Activated CD4-positive, CD25-positive, alpha-beta regulatory T cell (primary cell): ENCODE data around the gene OPRM1.

Experiments used
- DNase-seq, 4 experiments: peaks; one replicate each; lab custom pipeline; 2025; lab: John Stamatoyannopoulos, UW

OPRM1 gene

GRCh38 chr6:154241581-154241980 lies 202.5 kb downstream of the OPRM1 start:
- no peak for DNase-seq

GRCh38 chr6:154242617-154243357 lies 203.7 kb downstream of the OPRM1 start:
- no peak for DNase-seq

DNA sequence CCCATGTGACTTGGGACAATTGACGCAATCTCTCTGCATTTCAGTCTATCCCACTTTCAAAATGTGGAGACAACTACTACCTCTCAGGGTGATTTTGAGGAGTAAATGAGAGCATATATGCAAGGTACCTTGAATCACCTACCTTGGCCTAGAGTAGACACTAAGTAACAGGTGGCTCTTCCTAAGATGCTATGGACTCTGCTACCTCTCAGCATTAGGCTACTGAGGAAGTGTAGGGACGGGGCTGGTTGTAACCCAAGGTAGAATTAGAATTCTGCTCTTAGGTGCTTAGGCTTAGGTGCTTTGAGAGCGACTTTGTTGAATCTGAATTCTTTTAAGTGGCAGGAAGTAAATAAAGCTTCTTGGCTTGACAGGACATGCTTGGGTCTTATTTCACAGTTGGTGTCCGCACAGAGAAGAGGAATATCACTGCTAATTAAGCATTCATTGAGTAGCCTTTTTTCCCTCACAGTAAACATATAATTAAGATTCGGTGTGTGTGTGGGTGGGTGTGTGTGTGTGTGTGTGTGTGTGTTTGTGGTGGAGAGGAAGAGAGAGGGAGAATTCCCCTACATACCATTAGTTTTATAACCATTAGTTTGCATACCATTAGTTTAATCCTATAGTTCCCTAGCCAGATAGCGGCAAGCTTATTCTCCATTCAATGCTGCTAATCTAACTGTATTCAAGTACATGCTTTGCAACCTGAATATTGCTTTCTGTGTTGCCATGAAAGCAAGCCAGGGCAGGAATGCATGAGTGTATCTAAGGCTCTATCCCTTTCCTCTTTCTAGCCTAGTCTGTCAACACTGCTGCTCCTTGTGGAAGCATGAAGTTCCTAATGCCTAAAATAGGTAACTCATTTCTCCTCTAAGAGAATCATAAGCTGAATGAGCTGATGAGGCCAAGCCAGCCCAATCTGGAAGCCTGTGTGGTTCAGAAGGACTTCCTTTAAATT lies 205.0 kb downstream of the OPRM1 start:
- DNase-seq = no peak

GRCh38 chr6:154245506-154245905 lies 206.5 kb downstream of the OPRM1 start:
- DNase-seq = no peak

DNA sequence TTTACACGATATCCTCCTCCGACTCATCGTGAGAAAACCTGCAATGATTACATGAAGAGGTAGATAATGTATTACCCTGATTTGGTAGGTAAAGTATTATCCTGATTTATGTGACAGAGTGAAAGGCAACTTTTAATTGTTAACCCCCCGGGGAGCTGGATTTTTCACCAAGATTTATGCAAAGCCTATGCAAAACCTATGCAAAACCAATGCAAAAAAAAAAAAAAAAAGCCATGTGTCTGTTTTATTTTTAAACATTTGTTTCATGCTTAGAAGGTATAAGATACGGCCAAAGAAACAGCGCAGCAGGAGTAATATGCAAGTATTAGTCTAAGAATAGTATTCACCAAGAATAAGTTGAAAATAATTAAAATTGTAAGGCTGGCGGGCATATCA lies 207.7 kb downstream of the OPRM1 start:
- DNase-seq = no peak

GRCh38 chr6:154247119-154247861 lies 208.2 kb downstream of the OPRM1 start:
- DNase-seq = no peak

DNA sequence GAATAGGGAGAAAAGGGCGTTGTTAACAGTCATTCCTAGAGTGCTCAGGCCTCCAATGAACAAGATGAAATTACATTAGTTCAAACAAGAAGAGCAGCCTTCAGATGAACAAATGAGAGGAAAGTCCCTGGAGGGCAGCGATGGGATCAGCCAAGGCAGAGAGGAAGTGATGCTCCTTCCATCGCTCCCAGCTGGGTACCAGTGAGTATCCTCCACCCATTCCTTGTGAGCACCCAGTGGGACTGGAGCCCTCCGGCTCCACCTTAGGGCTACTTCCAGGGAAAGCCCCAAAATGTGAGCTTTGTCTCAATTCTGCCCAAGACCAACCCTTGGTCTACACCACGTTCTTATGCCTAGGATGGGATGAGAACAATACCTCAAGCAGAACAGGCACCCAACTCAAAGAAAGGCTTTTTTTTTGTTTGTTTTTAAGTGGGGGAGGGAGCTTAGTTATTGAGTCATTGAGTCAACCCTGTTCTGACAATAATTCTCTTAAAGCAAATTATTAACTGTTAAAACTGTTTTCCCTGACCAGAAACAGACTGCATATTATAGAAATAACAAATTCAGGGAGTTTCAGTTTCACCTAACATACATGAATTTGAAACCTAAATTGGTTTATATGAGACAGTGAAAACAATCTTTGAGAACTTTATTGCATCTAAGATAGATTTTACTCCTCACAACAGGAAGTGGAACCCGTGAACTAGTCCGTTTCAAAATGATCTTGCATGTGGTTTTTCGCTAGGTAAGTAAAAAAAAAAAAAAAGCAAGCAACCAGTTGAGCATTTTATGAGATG lies 210.7 kb downstream of the OPRM1 start:
- no peak for DNase-seq

- DNase-seq = no peak
These were observed 212.1 kb downstream of the OPRM1 start for GRCh38 chr6:154251116-154251515.

- no peak for DNase-seq
These were observed 213.6 kb downstream of the OPRM1 start for GRCh38 chr6:154252678-154253077.

DNA sequence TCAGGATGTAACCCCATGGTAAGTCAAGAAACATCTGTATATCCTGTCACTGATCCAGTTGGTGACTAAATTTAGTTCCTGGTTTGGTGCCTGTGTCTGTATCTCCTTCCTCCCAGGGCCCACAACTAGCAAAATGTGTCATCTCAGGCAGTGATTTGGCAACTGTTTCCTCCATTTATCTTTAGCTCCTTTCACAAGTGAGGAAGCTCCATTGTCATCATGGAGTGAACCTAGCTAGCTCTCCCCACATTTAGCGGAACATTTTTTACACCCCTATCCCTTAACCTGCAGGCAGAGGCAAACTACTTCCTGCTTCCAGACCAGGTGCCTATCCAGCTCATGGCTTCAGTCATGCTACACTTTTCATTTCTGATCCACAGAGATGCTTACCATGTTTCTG lies 218.0 kb downstream of the OPRM1 start:
- DNase-seq = no peak

GRCh38 chr6:154258064-154258757 lies 219.2 kb downstream of the OPRM1 start:
- DNase-seq = no peak

DNA sequence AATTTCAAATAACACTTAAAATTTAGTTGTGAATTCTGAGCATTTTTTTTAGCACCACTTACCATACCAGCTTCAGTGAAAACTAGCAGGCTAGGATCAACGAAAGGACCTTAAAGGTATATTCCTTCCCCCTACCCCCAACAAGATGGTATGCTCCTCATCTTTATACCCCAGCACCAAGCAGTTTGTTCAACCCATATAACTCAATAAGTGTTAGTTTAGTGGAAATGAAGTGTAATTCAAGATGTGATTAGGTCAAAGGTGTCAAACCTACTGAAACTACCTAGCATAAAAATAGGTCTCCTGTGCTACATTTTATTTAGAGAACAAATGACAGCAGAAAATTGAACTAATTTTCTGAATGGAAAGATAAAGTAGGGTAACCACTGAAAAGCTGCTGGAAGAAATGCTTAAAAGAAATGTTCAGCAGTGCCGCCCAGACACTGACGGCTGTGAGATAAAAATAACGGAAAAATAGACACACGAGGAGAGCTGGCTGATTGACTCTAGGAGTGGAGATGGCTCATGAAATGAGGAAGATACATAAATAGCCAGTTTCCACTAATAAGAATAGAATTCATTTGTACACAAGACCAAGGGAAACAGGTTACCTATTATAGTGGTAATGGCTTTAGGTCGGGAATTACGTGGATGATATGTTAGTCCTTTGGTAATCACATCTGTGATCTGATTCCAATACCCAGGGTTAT lies 222.8 kb downstream of the OPRM1 start:
- no peak for DNase-seq

DNA sequence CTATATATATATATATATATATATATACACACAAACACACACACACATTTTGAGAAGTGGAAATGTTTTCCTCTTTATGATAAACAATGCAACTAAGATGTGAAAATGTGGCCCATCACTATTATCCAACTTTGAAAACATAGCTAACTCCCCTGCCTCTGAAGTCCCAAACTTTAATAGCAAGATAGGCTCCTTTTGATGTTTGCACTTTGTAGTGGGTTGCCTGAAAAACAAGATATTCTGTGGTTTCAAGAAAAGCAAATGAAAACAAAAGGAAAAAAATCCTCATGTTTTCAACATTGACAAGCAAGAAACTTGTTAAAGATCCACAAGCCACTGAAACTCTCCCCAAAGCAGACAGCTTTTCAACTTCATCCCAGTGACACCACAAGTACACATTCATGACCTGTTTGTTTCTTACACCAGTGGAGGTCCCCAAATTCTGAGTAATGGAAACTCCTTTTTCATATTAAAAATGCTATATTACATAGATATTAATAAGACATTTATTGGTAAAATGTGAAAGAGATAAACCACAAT lies 227.6 kb downstream of the OPRM1 start:
- DNase-seq = no peak

DNA sequence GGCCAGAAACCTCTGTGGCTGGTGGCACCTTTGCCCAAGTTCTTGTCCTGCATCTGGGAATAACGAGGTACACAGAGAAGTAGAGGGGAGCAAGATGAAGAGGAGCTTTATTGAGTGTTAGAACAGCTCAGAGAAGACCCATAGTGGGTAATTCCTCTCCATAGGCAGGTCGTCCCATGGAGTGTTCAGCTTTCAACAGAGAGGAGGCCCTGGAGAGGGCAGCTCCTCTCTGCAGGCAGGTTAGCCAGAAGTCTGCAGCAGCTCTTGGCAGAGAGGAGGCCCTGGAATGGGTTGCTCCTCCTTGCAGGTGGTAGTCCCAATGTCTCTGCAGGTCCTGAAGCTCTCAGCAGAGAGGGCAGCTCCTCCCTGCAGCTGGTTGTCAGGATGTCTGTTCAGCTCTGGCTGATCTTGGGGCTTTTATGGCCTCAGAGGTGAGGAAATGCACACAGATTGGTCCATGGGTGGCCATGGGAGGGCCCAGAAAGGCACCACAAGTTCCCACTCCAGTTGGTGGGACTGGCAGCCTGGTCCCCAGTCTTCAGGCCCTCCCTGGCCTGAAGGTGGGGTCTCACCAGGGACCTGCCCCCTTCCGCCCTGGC lies 228.6 kb downstream of the OPRM1 start:
- no peak for DNase-seq

- no peak for DNase-seq
These were observed 229.4 kb downstream of the OPRM1 start for GRCh38 chr6:154268486-154268885.

DNA sequence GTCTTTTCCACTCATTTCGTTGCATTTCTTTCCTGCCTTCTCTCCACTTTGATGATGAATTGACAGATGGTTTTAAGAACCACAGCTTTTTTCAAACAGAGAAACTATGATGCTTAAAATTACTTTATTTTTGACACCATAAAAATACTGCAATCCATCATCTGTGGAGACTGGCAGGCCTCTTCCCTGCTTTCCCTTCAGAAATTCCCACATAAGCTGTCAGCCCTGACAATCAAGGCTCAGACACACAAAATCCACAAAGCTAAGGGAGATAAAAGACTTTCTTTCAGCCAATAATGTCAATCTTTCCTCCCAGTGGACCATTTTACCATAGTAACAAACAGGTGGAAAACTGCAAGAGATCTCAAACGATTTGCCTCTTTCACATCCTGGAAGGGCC lies 235.1 kb downstream of the OPRM1 start:
- DNase-seq = no peak

GRCh38 chr6:154276810-154277628 lies 238.0 kb downstream of the OPRM1 start:
- DNase-seq = no peak

DNA sequence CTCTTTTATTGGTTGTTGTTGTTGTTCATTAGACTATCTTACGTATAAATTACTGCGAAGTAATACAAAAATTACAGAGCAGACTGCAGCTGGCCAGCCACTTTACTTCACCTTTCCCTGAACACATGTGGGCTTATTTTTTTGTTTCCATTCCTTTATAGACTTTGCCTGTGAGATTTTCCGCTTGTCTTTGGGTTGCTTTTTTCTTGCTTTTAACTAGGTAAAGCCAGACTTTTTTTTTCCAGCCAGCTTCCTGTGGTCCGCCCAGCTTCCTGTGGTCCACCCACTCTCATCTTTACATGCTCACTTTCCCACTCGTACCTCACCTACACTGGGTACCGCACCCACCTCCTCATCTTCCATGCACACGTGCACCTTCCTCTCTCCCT lies 238.6 kb downstream of the OPRM1 start:
- no peak for DNase-seq

DNA sequence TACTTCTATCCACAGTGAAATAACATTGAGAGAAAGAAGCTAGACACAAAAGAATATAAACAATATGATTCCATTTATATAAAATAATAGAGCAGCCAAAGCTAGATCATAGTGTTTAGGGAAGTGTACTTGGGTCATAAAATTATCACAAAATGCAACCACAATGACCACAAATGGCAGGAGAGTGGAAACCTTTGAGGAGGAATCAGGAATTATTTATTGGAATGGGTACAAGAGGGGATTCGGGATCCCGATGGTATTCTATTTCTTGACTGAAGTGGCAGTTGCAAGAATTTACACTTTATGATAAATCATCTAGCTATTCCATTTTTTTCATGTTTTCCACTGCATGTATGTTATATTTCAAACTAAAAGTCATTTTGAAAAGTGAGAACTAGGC lies 241.5 kb downstream of the OPRM1 start:
- DNase-seq = no peak
